KMS-11 (cell line): ENCODE results near the gene FAM217B.

Experiments
- H2AFZ ChIP-seq: fragments of 200-600 bp; sonication (generic); 2 replicates; pipeline ENCODE4 v1.6.1; 2016; ENCODE audit warnings: antibody characterized with exemption, mixed run types, low read depth
- H3K27ac ChIP-seq: fragments of 200-600 bp; sonication (generic); 2 replicates; pipeline ENCODE4 v1.6.1; 2016; ENCODE audit warnings: mild to moderate bottlenecking, mixed run types
- H3K27me3 ChIP-seq: fragments of 200-600 bp; sonication (generic); 2 replicates; pipeline ENCODE4 v1.6.1; 2017; ENCODE audit warnings: mild to moderate bottlenecking, low read depth, mixed run types, moderate library complexity; ENCODE audit not compliant: insufficient read depth
- H3K36me3 ChIP-seq: fragments of 200-600 bp; sonication (generic); 2 replicates; pipeline ENCODE4 v1.6.1; 2017; ENCODE audit warnings: mild to moderate bottlenecking, mixed run types; ENCODE audit not compliant: insufficient read depth
- H3K4me1 ChIP-seq: fragments of 200-600 bp; sonication (generic); 2 replicates; pipeline ENCODE4 v1.6.1; 2016; ENCODE audit warnings: mild to moderate bottlenecking, low read depth, mixed run types; ENCODE audit not compliant: poor library complexity, severe bottlenecking
- H3K4me2 ChIP-seq: fragments of 200-600 bp; sonication (generic); 2 replicates; pipeline ENCODE4 v1.7.0; 2016; ENCODE audit warnings: mild to moderate bottlenecking, mixed run types
- H3K4me3 ChIP-seq: fragments of 200-600 bp; sonication (generic); IDR thresholded peaks from 2 replicates; pipeline ENCODE4 v1.6.1; 2017; ENCODE audit warnings: low read depth, low read length, mixed read lengths; ENCODE audit not compliant: insufficient read depth
- H3K79me2 ChIP-seq: fragments of 200-600 bp; sonication (generic); 2 replicates; pipeline ENCODE4 v1.6.1; 2016; ENCODE audit warnings: low read depth, mixed run types; ENCODE audit not compliant: insufficient read depth
- H3K9ac ChIP-seq: fragments of 200-600 bp; sonication (generic); 2 replicates; pipeline ENCODE4 v1.6.1; 2016; ENCODE audit warnings: mild to moderate bottlenecking, mixed run types
- H4K20me1 ChIP-seq: fragments of 200-600 bp; sonication (generic); 2 replicates; pipeline ENCODE4 v1.6.1; 2016; ENCODE audit warnings: mild to moderate bottlenecking, mixed run types; ENCODE audit not compliant: insufficient read depth
- TF ChIP-seq, protein P1 (sequence below): fragments of 200-600 bp; sonication (generic); conservative IDR thresholded peaks from 2 replicates; pipeline ENCODE4 v1.6.1; 2017; ENCODE audit warnings: low read depth, mild to moderate bottlenecking, antibody characterized with exemption, low read length, moderate library complexity, mixed read lengths

The FAM217B gene

DNA sequence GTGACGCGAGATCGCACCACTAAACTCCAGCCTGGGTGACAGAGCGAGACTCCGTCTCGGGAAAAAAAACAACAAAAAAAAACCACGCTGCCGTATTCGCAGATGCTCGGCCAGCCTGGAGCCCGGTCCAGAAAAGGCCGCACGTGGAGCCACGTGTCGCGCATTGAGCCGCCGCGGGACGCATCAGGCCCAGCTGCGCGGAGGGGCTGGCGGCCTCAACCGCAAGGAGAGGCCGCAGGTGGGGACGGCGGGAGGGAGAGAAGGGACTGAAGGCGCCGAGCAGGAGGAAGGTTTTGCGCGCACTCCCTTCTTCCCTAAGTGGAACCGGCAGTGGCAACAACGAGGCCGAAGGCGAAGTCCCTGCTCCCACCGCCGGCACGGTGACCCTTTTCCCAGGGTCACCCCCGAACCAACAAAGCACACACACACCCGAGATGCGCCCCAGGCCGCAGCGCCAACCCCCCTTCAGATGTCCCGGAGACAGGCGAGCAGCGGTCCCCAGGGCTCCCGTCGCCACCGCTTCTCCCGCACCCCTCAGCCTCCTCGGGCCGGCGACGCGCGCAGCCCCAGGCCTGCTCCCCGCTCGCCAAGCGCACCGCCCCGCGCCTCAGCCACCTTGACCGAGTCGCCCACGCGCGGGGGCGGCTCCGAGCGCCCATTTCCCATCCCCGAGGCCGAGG is 7.4 kb upstream of the FAM217B start:
- no peak overlapping the region for H3K27ac ChIP-seq
- H3K4me3 ChIP-seq = no peak overlapping the region
- H2AFZ ChIP-seq = no peak overlapping the region
- H3K4me1 ChIP-seq = peaks cover 40% of the 10 kb centered on the region
- no peak overlapping the region for H3K4me2 ChIP-seq
- H4K20me1 ChIP-seq = no peaks in the 10 kb centered on the region
- no peaks in the 10 kb centered on the region for H3K79me2 ChIP-seq
- H3K27me3 ChIP-seq = no peaks in the 10 kb centered on the region
- TF ChIP-seq, protein P1, sequence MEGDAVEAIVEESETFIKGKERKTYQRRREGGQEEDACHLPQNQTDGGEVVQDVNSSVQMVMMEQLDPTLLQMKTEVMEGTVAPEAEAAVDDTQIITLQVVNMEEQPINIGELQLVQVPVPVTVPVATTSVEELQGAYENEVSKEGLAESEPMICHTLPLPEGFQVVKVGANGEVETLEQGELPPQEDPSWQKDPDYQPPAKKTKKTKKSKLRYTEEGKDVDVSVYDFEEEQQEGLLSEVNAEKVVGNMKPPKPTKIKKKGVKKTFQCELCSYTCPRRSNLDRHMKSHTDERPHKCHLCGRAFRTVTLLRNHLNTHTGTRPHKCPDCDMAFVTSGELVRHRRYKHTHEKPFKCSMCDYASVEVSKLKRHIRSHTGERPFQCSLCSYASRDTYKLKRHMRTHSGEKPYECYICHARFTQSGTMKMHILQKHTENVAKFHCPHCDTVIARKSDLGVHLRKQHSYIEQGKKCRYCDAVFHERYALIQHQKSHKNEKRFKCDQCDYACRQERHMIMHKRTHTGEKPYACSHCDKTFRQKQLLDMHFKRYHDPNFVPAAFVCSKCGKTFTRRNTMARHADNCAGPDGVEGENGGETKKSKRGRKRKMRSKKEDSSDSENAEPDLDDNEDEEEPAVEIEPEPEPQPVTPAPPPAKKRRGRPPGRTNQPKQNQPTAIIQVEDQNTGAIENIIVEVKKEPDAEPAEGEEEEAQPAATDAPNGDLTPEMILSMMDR = no peak
- no peak overlapping the region for H3K9ac ChIP-seq
- H3K36me3 ChIP-seq = no peaks in the 10 kb centered on the region

DNA sequence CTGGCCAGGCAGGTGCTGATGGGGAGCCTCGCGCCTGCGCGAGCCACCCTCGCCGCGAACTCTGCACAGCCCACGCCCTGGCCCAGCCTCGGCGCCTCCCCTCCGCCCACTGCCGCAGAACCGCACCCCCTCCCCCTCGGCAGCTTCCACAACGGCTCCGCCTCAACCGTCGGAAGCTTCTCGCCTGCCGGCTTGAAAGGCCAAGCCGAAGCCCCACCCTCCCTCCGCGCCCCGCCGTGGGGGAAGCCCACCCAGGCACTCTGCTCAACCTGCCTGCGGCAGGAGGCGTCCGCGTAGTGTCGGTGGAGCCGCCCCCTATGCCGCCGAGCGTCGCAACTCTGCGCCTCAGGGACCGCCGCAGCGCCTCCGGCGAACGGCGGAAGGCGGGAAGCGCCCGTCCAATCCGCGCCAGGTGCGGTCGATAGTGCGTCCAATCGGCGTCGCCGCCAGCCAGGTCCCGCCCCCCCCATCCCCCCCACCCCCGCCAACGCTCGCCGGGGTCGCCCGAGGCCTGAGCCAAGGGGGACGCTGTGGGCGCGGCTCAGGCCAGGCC is 6.8 kb upstream of the FAM217B start, which contains the start of gene SYCP2:
SYCP2 (minus strand) TSS at position 342 of the 553 bp plus-strand sequence. CDS start 11,224 bp downstream, outside the sequence.
- no peak within 1 kb of the TSS for H3K4me3 ChIP-seq
- H3K79me2 ChIP-seq = peaks cover 4% of the 10 kb centered on the region; the same call in 1 of the 2 replicates
- no peaks in the 10 kb centered on the region for H3K36me3 ChIP-seq
- H4K20me1 ChIP-seq = no peaks in the 10 kb centered on the region
- no peaks in the 10 kb centered on the region for H3K27me3 ChIP-seq
- TF ChIP-seq, protein P1 = no peak
- no peak within 1 kb of the TSS for H3K4me2 ChIP-seq
- H3K27ac ChIP-seq = no peak within 1 kb of the TSS
- H2AFZ ChIP-seq = no peak within 1 kb of the TSS
- peaks cover 34% of the 10 kb centered on the region for H3K4me1 ChIP-seq
- no peak within 1 kb of the TSS for H3K9ac ChIP-seq

DNA sequence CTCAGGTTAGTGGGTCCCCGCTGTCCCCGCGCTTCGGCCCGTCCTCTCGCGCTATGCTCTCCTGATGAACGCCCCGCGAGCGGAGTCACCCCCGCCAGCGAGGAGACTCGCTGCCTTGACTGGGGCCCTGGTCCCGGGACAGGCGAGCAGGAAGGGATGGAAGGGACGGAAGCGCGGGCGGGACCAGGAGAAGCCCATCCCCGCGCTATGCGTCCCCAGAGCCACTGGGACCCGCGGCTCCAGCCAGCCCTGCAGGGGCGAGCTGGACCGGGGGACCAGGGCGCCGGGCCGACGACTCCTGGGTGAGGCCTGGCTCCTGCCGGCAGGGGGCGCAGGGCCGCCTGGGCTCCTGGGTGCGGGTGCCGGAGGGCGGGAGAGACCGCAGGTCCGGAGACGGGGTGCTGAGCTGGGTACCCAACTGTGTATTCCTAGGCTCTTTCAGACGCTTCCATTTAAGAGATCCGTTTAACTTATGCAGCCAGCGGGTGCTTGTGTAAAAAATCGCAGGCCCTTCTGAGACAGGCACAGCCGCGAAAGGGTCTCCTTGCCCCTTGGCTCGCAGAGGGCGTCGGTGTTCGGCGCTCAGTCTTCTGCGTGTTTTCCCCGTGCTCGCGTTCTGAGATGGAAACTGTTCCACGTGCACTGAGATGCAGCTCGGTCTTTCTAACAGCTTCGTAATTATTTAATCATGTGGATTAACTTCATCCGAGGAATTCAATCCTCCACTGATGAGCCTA is 6.2 kb upstream of the FAM217B start:
- no peak overlapping the region for H3K4me3 ChIP-seq
- peaks cover 28% of the 10 kb centered on the region for H3K4me1 ChIP-seq
- no peaks in the 10 kb centered on the region for H4K20me1 ChIP-seq
- no peak overlapping the region for H3K27ac ChIP-seq
- H2AFZ ChIP-seq = no peak overlapping the region
- no peaks in the 10 kb centered on the region for H3K36me3 ChIP-seq
- H3K27me3 ChIP-seq = no peaks in the 10 kb centered on the region
- no peak overlapping the region for H3K4me2 ChIP-seq
- TF ChIP-seq, protein P1 = no peak
- no peak overlapping the region for H3K9ac ChIP-seq
- H3K79me2 ChIP-seq = peaks cover 4% of the 10 kb centered on the region; the same call in 1 of the 2 replicates

DNA sequence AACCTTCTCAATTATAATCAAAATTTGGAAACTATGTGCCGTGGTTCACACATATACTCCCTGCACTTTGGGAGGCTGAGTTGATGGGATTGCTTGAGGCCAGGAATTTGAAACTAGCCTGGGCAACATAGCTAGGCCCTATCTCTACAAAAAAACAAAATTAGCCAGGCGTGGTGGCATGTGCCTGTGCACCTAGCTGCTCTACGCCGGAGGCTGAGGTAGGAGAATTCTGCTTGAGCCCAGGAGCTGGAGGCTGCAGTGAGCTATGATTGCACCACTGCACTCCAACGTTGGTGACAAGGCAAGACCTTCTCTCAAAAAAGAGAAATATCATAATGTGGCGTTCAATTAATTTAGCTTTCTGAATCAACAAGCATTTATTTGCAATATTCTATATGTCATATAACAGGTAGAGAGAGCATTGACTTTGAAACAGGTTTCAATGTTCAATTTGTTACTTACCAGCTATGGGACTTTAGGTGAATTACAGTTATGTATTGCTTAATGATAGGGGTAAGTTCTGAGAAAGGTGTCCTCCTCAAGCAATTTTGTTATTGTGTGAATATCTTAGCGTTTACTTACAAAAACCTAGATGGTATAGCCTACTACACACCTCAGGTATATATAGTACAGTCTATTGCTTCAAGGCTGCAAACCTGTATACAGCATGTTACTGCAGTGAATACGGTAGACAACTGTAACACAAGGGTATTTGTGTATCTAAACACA is 4.6 kb upstream of the FAM217B start:
- TF ChIP-seq, protein P1 = no peak
- Histone ChIP-seq H3K4me3 (no peak overlapping the region), H3K4me1 (peaks cover 13% of the 10 kb centered on the region), H3K36me3 (no peaks in the 10 kb centered on the region), H3K27ac (no peak overlapping the region), H3K9ac (no peak overlapping the region), H3K27me3 (no peaks in the 10 kb centered on the region), H4K20me1 (no peaks in the 10 kb centered on the region), H3K79me2 (peaks cover 4% of the 10 kb centered on the region; the same call in 1 of the 2 replicates), H3K4me2 (no peak overlapping the region), H2AFZ (no peak overlapping the region)
